Stimulated activated memory B cell treated with anti-CD40 and anti-IgM and Interleukin-4, amounts not matched to agents 10 μg/mL and 1 μg/mL and 100 μg/mL, for 72 hours (primary cell): ENCODE measurements around the gene CDK2.
A peak's percentile ranks its signal among the peaks of the same experiment; 100 is the strongest.
"Not testable (repeated sequence)": the region's sequence is repeated elsewhere in the genome, so short reads cannot be mapped to it uniquely, and the experiment has no call there.

Experiments used
- ATAC-seq: fragments of 150-1000 bp; cut with Tn5 transposase; 2 replicates; pipeline ENCODE4 v1.10.0; 2021
- H3K27ac Mint-ChIP-seq: one replicate; pipeline ENCODE4 v1.8.0; 2022; ENCODE audit warnings: mild to moderate bottlenecking, mixed read lengths
- H3K27me3 Mint-ChIP-seq: one replicate; pipeline ENCODE4 v1.8.0; 2022; ENCODE audit warnings: mixed read lengths
- H3K36me3 Mint-ChIP-seq: one replicate; pipeline ENCODE4 v1.8.0; 2022; ENCODE audit warnings: mixed read lengths
- H3K4me1 Mint-ChIP-seq: one replicate; pipeline ENCODE4 v1.8.0; 2022; ENCODE audit warnings: mixed read lengths
- H3K4me3 Mint-ChIP-seq: one replicate; pipeline ENCODE4 v1.8.0; 2022; ENCODE audit warnings: mild to moderate bottlenecking, moderate library complexity, mixed read lengths
- H3K9me3 Mint-ChIP-seq: one replicate; pipeline ENCODE4 v1.8.0; 2022; ENCODE audit warnings: mixed read lengths

CDK2 gene

GRCh38 chr12:55965240-55965639, 1.4 kb upstream of the CDK2 start:
- H3K9me3 Mint-ChIP-seq: no peaks in the 10 kb centered on the region
- ATAC-seq: no peak
- no peak overlapping the region for H3K27ac Mint-ChIP-seq
- H3K4me1 Mint-ChIP-seq: peaks cover 35% of the 10 kb centered on the region
- peaks cover 10% of the 10 kb centered on the region for H3K36me3 Mint-ChIP-seq
- no peaks in the 10 kb centered on the region for H3K27me3 Mint-ChIP-seq
- no peak overlapping the region for H3K4me3 Mint-ChIP-seq

- H3K4me3 Mint-ChIP-seq: peak within 1 kb of the TSS; percentile 98
- H3K36me3 Mint-ChIP-seq: peaks cover 15% of the 10 kb centered on the region
- peaks cover 42% of the 10 kb centered on the region for H3K4me1 Mint-ChIP-seq
- H3K27me3 Mint-ChIP-seq: no peaks in the 10 kb centered on the region
- no peak for ATAC-seq
- no peaks in the 10 kb centered on the region for H3K9me3 Mint-ChIP-seq
- peak within 1 kb of the TSS; percentile 91 for H3K27ac Mint-ChIP-seq
These were observed 656 bp upstream of the CDK2 start, which contains the start of gene PMEL for GRCh38 chr12:55965941-55966407. Gene PMEL, minus strand, starts transcription at chr12:55966042. Its CDS starts 31 bp downstream, at chr12:55966011.

GRCh38 chr12:55969356-55969755, 2.7 kb downstream of the CDK2 start:
- Mint-ChIP-seq H3K27me3 (no peaks in the 10 kb centered on the region), H3K4me3 (no peak overlapping the region), H3K9me3 (no peaks in the 10 kb centered on the region), H3K36me3 (peaks cover 15% of the 10 kb centered on the region), H3K27ac (no peak overlapping the region), H3K4me1 (peaks cover 51% of the 10 kb centered on the region)
- ATAC-seq: no peak

GRCh38 chr12:55970775-55971174, 4.1 kb downstream of the CDK2 start:
- Mint-ChIP-seq H3K4me1 (peaks cover 44% of the 10 kb centered on the region), H3K36me3 (peaks cover 15% of the 10 kb centered on the region), H3K9me3 (no peaks in the 10 kb centered on the region), H3K4me3 (peak overlapping the region; percentile 28), H3K27me3 (no peaks in the 10 kb centered on the region), H3K27ac (peak overlapping the region; percentile 12)
- ATAC-seq: no peak

- no peaks in the 10 kb centered on the region for H3K27me3 Mint-ChIP-seq
- peaks cover 37% of the 10 kb centered on the region for H3K4me1 Mint-ChIP-seq
- H3K27ac Mint-ChIP-seq: peak overlapping the region; percentile 12
- H3K36me3 Mint-ChIP-seq: peaks cover 15% of the 10 kb centered on the region
- no peaks in the 10 kb centered on the region for H3K9me3 Mint-ChIP-seq
- no peak overlapping the region for H3K4me3 Mint-ChIP-seq
- no peak for ATAC-seq
These were observed 5.4 kb downstream of the CDK2 start for GRCh38 chr12:55972042-55972441.

GRCh38 chr12:55972456-55972855, 5.8 kb downstream of the CDK2 start:
- Mint-ChIP-seq H3K4me1 (peaks cover 33% of the 10 kb centered on the region), H3K27ac (no peak overlapping the region), H3K4me3 (no peak overlapping the region), H3K27me3 (no peaks in the 10 kb centered on the region), H3K9me3 (no peaks in the 10 kb centered on the region), H3K36me3 (peaks cover 15% of the 10 kb centered on the region)
- no peak for ATAC-seq

GRCh38 chr12:55972911-55973598, 6.4 kb downstream of the CDK2 start:
- no peaks in the 10 kb centered on the region for H3K27me3 Mint-ChIP-seq
- H3K4me3 Mint-ChIP-seq: no peak overlapping the region
- no peaks in the 10 kb centered on the region for H3K9me3 Mint-ChIP-seq
- peaks cover 13% of the 10 kb centered on the region for H3K36me3 Mint-ChIP-seq
- no peak overlapping the region for H3K27ac Mint-ChIP-seq
- H3K4me1 Mint-ChIP-seq: peaks cover 32% of the 10 kb centered on the region
- ATAC-seq: no peak

GRCh38 chr12:55973599-55974307, 7.1 kb downstream of the CDK2 start, which contains the start of gene RAB5B:
Gene RAB5B, plus strand, starts transcription at chr12:55974078. Its CDS starts 12,883 bp downstream, at chr12:55986961.
- no peaks in the 10 kb centered on the region for H3K9me3 Mint-ChIP-seq
- ATAC-seq: peak; percentile 98
- no peak within 1 kb of the TSS for H3K4me3 Mint-ChIP-seq
- H3K27ac Mint-ChIP-seq: no peak within 1 kb of the TSS
- H3K27me3 Mint-ChIP-seq: no peaks in the 10 kb centered on the region
- H3K4me1 Mint-ChIP-seq: peaks cover 32% of the 10 kb centered on the region
- H3K36me3 Mint-ChIP-seq: peaks cover 15% of the 10 kb centered on the region

GRCh38 chr12:55974308-55974730, 7.7 kb downstream of the CDK2 start:
- Mint-ChIP-seq H3K27me3 (no peaks in the 10 kb centered on the region), H3K36me3 (peaks cover 15% of the 10 kb centered on the region), H3K4me3 (no peak overlapping the region), H3K27ac (no peak overlapping the region), H3K4me1 (peaks cover 38% of the 10 kb centered on the region), H3K9me3 (no peaks in the 10 kb centered on the region)
- peak; percentile 29 for ATAC-seq

- H3K27me3 Mint-ChIP-seq: no peaks in the 10 kb centered on the region
- no peaks in the 10 kb centered on the region for H3K9me3 Mint-ChIP-seq
- H3K4me3 Mint-ChIP-seq: no peak overlapping the region
- H3K4me1 Mint-ChIP-seq: peaks cover 40% of the 10 kb centered on the region
- H3K27ac Mint-ChIP-seq: no peak overlapping the region
- ATAC-seq: no peak
- H3K36me3 Mint-ChIP-seq: peaks cover 28% of the 10 kb centered on the region
These were observed 11.8 kb downstream of the CDK2 start for GRCh38 chr12:55978393-55978792.

GRCh38 chr12:55979069-55979468, 12.4 kb downstream of the CDK2 start:
- Mint-ChIP-seq H3K4me3 (no peak overlapping the region), H3K9me3 (no peaks in the 10 kb centered on the region), H3K27me3 (no peaks in the 10 kb centered on the region), H3K4me1 (peaks cover 47% of the 10 kb centered on the region), H3K27ac (no peak overlapping the region), H3K36me3 (peaks cover 33% of the 10 kb centered on the region)
- ATAC-seq: no peak

- not testable (repeated sequence) for H3K4me3 Mint-ChIP-seq, H3K9me3 Mint-ChIP-seq
- H3K36me3 Mint-ChIP-seq: peaks cover 36% of the 10 kb centered on the region
These were observed 15.3 kb downstream of the CDK2 start for GRCh38 chr12:55981882-55982281.

GRCh38 chr12:55982319-55982936, 15.8 kb downstream of the CDK2 start:
- Mint-ChIP-seq H3K27ac (no peak overlapping the region), H3K36me3 (peaks cover 38% of the 10 kb centered on the region), H3K4me1 (peaks cover 41% of the 10 kb centered on the region), H3K27me3 (no peaks in the 10 kb centered on the region), H3K4me3 (no peak overlapping the region), H3K9me3 (no peaks in the 10 kb centered on the region)
- peak; percentile 76 for ATAC-seq

More at GRCh38 chr12:55981882-55982281, 15.3 kb downstream of the CDK2 start:
- not testable (repeated sequence) for H3K27me3 Mint-ChIP-seq, ATAC-seq, H3K27ac Mint-ChIP-seq
- peaks cover 41% of the 10 kb centered on the region for H3K4me1 Mint-ChIP-seq

GRCh38 chr12:55983232-55983842, 16.7 kb downstream of the CDK2 start:
- Mint-ChIP-seq H3K36me3 (peaks cover 36% of the 10 kb centered on the region), H3K27ac (peak overlapping the region; percentile 59), H3K27me3 (no peaks in the 10 kb centered on the region), H3K4me3 (no peak overlapping the region), H3K9me3 (no peaks in the 10 kb centered on the region), H3K4me1 (peaks cover 33% of the 10 kb centered on the region)
- ATAC-seq: peak; percentile 43

- H3K9me3 Mint-ChIP-seq: no peaks in the 10 kb centered on the region
- ATAC-seq: no peak
- H3K4me1 Mint-ChIP-seq: peaks cover 24% of the 10 kb centered on the region
- no peak overlapping the region for H3K27ac Mint-ChIP-seq
- peaks cover 44% of the 10 kb centered on the region for H3K36me3 Mint-ChIP-seq
- no peak overlapping the region for H3K4me3 Mint-ChIP-seq
- no peaks in the 10 kb centered on the region for H3K27me3 Mint-ChIP-seq
These were observed 18.2 kb downstream of the CDK2 start for GRCh38 chr12:55984861-55985260.
